HepG2 (cell line): ENCODE results near the gene PTGDR. TPM values are rescaled to one million over a fixed set of nuclear protein-coding genes. Genes with fewer than 3 reads are reported as not detected.

Source experiments
- ATAC-seq: fragments of 200-7000 bp; cut with Tn5 transposase; 3 replicates; pipeline ENCODE4 v1.9.1; 2020; ENCODE audit warnings: mild to moderate bottlenecking, moderate library complexity
- BruUV-seq: library from RNA; stranded (reverse); fragments of 400-500 nt; replicated peaks from 2 replicates; lab custom pipeline; 2021; lab: Mats Ljungman, UMichigan
- CTCF ChIA-PET: fragments of 300-600 bp; formaldehyde crosslinking; extraction: SDS; loops from one replicate; lab custom pipeline; 2021; ENCODE audit warnings: low total read pairs, inconsistent platforms, low intra/inter-chr PET ratio; lab: Yijun Ruan, JAX
- POLR2A ChIA-PET: fragments of 350-600 bp; sonication (Branson Sonifier 250); formaldehyde crosslinking; loops from one replicate; lab custom pipeline; 2020; ENCODE audit warnings: antibody characterized with exemption, inconsistent platforms; lab: Yijun Ruan, JAX
- DNase-seq: peaks from one replicate; pipeline ENCODE4 v3.0.0-alpha.2; 2015; ENCODE audit warnings: low spot score
- FAIRE-seq: peaks from 3 replicates; lab custom pipeline; 2011; peaks lifted over from hg19 to GRCh38; lab: Jason Lieb, UNC
- H2AFZ ChIP-seq: one replicate; pipeline ENCODE4 v1.6.1; 2011; ENCODE audit warnings: low read length, inconsistent platforms
- H3K27ac ChIP-seq: fragments of 300-600 bp; 3 replicates; pipeline ENCODE4 v1.8.0; 2011; ENCODE audit warnings: mixed run types, mild to moderate bottlenecking, mixed read lengths, low read length, inconsistent platforms; ENCODE audit not compliant: insufficient read depth; ENCODE audit errors: extremely low read length
- H3K27me3 ChIP-seq, 2 experiments: fragments of 200-600 bp in 1 of 2; 2 replicates in 1 of 2; 3 replicates in 1 of 2; pipeline versions ENCODE4 v1.6.0 to v1.8.0; 2011; ENCODE audit warnings: low read length in 2 of 2, mild to moderate bottlenecking in 2 of 2, moderate library complexity in 2 of 2, inconsistent platforms in 1 of 2; ENCODE audit not compliant: insufficient read depth in 2 of 2, control insufficient read depth in 1 of 2
- H3K36me3 ChIP-seq, 2 experiments: fragments of 200-600 bp in 1 of 2; replicated peaks in 1 of 2; 2 replicates in 1 of 2; 3 replicates in 1 of 2; pipeline versions ENCODE4 v1.5.1 to v1.8.0; 2011; ENCODE audit warnings: low read length in 2 of 2, inconsistent platforms in 1 of 2; ENCODE audit not compliant: insufficient read depth in 2 of 2, control insufficient read depth in 1 of 2
- H3K4me1 ChIP-seq: 2 replicates; pipeline ENCODE4 v1.5.1; 2012; ENCODE audit warnings: low read length, inconsistent platforms; ENCODE audit not compliant: insufficient read depth
- H3K4me2 ChIP-seq: 2 replicates; pipeline ENCODE4 v1.6.0; 2011; ENCODE audit warnings: low read depth, low read length, inconsistent platforms
- H3K4me3 ChIP-seq, 3 experiments: fragments of 200-600 bp in 1 of 3; sonication (generic), shearing (Covaris generic) in 1 of 3; replicated peaks in 1 of 3; 2 replicates each; pipeline ENCODE4 v1.5.1; 2011 to 2016; ENCODE audit warnings: low read length in 3 of 3, inconsistent platforms in 2 of 3, low read depth in 2 of 3, mild to moderate bottlenecking in 2 of 3, control low read depth in 1 of 3, mixed read lengths in 1 of 3; ENCODE audit not compliant: insufficient read depth in 1 of 3
- H3K79me2 ChIP-seq: one replicate; pipeline ENCODE4 v1.6.1; 2011; ENCODE audit warnings: low read length, inconsistent platforms; ENCODE audit not compliant: insufficient read depth
- H3K9ac ChIP-seq: 2 replicates; pipeline ENCODE4 v1.6.0; 2011; ENCODE audit warnings: mild to moderate bottlenecking, low read depth, low read length, inconsistent platforms; ENCODE audit not compliant: insufficient read depth
- H3K9me3 ChIP-seq: 2 replicates; pipeline ENCODE4 v1.5.1; 2012; ENCODE audit warnings: mild to moderate bottlenecking, low read length
- H4K20me1 ChIP-seq: 2 replicates; pipeline ENCODE4 v1.6.0; 2011; ENCODE audit warnings: inconsistent platforms, mild to moderate bottlenecking, low read length, moderate library complexity; ENCODE audit not compliant: insufficient read depth
- ARID5B ChIP-seq: IDR thresholded peaks from 2 replicates; pipeline ENCODE4 v1.4.0; 2020; ENCODE audit warnings: mild to moderate bottlenecking, missing genetic modification reagents
- EZH2 ChIP-seq: conservative IDR thresholded peaks from 2 replicates; pipeline ENCODE4 v1.6.1; 2012; ENCODE audit warnings: mild to moderate bottlenecking, low read depth, low read length, moderate library complexity
- HHEX ChIP-seq: IDR thresholded peaks from 2 replicates; pipeline ENCODE4 v1.6.1; 2016; ENCODE audit warnings: control low read depth
- SALL1 ChIP-seq: sonication (generic); formaldehyde crosslinking; IDR thresholded peaks from 2 replicates; pipeline ENCODE4 v1.8.0; 2022; ENCODE audit warnings: mild to moderate bottlenecking, missing genetic modification reagents
- SETDB1 ChIP-seq: sonication (generic); formaldehyde crosslinking; IDR thresholded peaks from 2 replicates; pipeline ENCODE4 v1.5.1; 2020; ENCODE audit warnings: missing genetic modification reagents, mild to moderate bottlenecking, borderline replicate concordance
- ZNF451 ChIP-seq: sonication (generic); formaldehyde crosslinking; IDR thresholded peaks from 2 replicates; pipeline ENCODE4 v1.5.0; 2020; ENCODE audit warnings: mild to moderate bottlenecking, missing genetic modification reagents
- ZNF496 ChIP-seq: sonication (generic); formaldehyde crosslinking; IDR thresholded peaks from 2 replicates; pipeline ENCODE4 v1.8.1; 2023; ENCODE audit warnings: mild to moderate bottlenecking, moderate library complexity, missing genetic modification reagents; ENCODE audit not compliant: insufficient replicate concordance
- WGBS: methylation state at CpG from one replicate; pipeline ENCODE4 v1.1.6; 2017; ENCODE audit warnings: low lambda C conversion rate; 5-methylcytosine and 5-hydroxymethylcytosine counted together
- in situ Hi-C: cut with HindIII; loops from 2 replicates; pipeline ENCODE4 v1.10.0; 2017; ENCODE audit warnings: low pct_unique_long_range_greater_than_20kb; ENCODE audit not compliant: extremely low pct_ligation_motif_present
- intact Hi-C: fragments of 100-400 bp; cut with micrococcal nuclease; formaldehyde crosslinking; loops from one replicate; pipeline ENCODE4 v1.10.0; 2022; ENCODE audit not compliant: unreplicated experiment
- polyA plus RNA-seq, 8 experiments: library from polyadenylated mRNA; depleted of rRNA in 3 of 8; stranded (reverse) in 7 of 8; unstranded in 1 of 8; fragments of >200 nt; fragmentation: Illumina TruSeq in 4 of 8; extraction: Trizol in 4 of 8; gene quantifications; 2 replicates each; pipeline versions ENCODE4 v1.2.1 to v1.2.3, GENCODE V29; 2011 to 2016; ENCODE audit warnings: low read depth in 4 of 8, missing spikeins in 1 of 8, mixed read lengths in 1 of 8; ENCODE audit not compliant: insufficient read depth in 1 of 8
- total RNA-seq, 5 experiments: library from RNA; depleted of rRNA; stranded (reverse); fragments of >200 nt; fragmentation: Illumina TruSeq; extraction: Trizol; gene quantifications; 2 replicates each; pipeline ENCODE4 v1.2.3, GENCODE V29; 2016; ENCODE audit warnings: low read depth in 1 of 5

The PTGDR gene
- total and polyA plus RNA-seq, 2 of the 13 experiments (the other 11 are each of a cell fraction or from before 2014, with no cell fraction given): not detected

GRCh38 chr14:52318826-52319645 lies 51.5 kb downstream of the PTGDR start (continued):
- TF ChIP-seq ZNF451 (no peak), ARID5B (no peak), EZH2 (no peak), SALL1 (no peak)

DNA sequence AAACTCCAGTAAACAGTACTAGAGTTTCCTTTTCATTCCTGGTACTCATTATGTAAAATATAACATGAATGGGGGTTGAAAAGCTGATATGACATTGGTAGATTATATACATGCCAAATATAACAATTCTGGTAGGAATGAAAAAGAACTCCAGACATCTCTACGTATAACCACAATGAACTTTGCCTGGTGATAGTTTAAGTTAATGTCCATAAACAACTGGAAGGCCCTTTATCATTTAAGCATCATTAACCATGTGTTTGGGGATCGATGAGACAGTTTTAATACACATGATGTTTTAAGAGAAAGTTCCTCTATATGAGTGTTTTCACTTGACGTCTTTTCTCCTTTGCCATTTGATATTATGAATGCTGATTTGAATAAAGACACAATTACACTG lies 52.4 kb downstream of the PTGDR start:
- DNase-seq (no peak), ATAC-seq (no peak), FAIRE-seq (no peak)
- POLR2A ChIA-PET: no interaction called here
- Histone ChIP-seq H3K4me1 (no peaks in the 10 kb centered on the region), H3K4me2 (no peak overlapping the region), H3K27ac (no peak overlapping the region), H3K27me3 (no peaks in the 10 kb centered on the region; a peak in 1 of 5 replicates), H2AFZ (no peak overlapping the region), H3K9ac (no peak overlapping the region), H3K9me3 (peaks cover 17% of the 10 kb centered on the region; the same call in 1 of the 2 replicates), H3K79me2 (no peaks in the 10 kb centered on the region), H3K4me3 (no peak overlapping the region), H3K36me3 (no peaks in the 10 kb centered on the region), H4K20me1 (no peaks in the 10 kb centered on the region)
- in situ Hi-C loops (no loop called here), intact Hi-C loops (no loop called here)
- WGBS: 3% methylated on average over 3 of the region's 3 CpGs
- BruUV-seq: no TSS peak
- CTCF ChIA-PET: no interaction called here
- no peak for TF ChIP-seq SETDB1
- TF ChIP-seq ZNF496 (CRISPR knock-in tag): no peak
- TF ChIP-seq HHEX (CRISPR knock-in tag): no peak
